Adrenal gland (tissue), 12 donors: ENCODE results near the gene RNF167. TPM values are rescaled to one million over a fixed set of nuclear protein-coding genes. Genes with fewer than 3 reads are reported as not detected.
A peak's percentile ranks its signal among the peaks of the same experiment; 100 is the strongest.

Experiments
- DNase-seq, 7 donors: peaks; one replicate each; pipeline ENCODE4 v3.0.0-alpha.2; 2019 to 2020
- H3K27ac ChIP-seq, 5 donors: fragments of 200-600 bp; sonication (generic) in 4 of 5; 1 replicate in 3 of 5; 2 replicates in 2 of 5; pipeline versions ENCODE4 v1.5.1 to v1.8.0; 2016 to 2020; ENCODE audit warnings: mild to moderate bottlenecking in 1 of 5
- H3K27me3 ChIP-seq: fragments of 200-600 bp; 2 replicates; pipeline ENCODE4 v1.8.0; 2021
- H3K36me3 ChIP-seq, 2 donors: fragments of 200-600 bp; replicated peaks in 1 of 2; 1 replicate in 1 of 2; 2 replicates in 1 of 2; pipeline versions ENCODE4 v1.5.1 to v1.8.0; 2018 to 2022
- H3K4me1 ChIP-seq, 2 donors: fragments of 200-600 bp; replicated peaks in 1 of 2; 1 replicate in 1 of 2; 2 replicates in 1 of 2; pipeline versions ENCODE4 v1.5.1 to v1.8.0; 2018 to 2021
- H3K4me3 ChIP-seq, 4 donors: fragments of 200-600 bp; sonication (generic) in 3 of 4; one replicate each; pipeline ENCODE4 v1.5.1; 2016 to 2018
- H3K9me3 ChIP-seq, 3 donors: fragments of 200-600 bp; sonication (generic) in 1 of 3; replicated peaks in 1 of 3; 1 replicate in 2 of 3; 2 replicates in 1 of 3; pipeline versions ENCODE4 v1.5.1 to v1.8.0; 2016 to 2021
- POLR2A ChIP-seq, 2 donors: fragments of 450-650 bp; IDR thresholded peaks; one replicate each; pipeline ENCODE4 v1.6.1; 2017; ENCODE audit warnings: antibody characterized with exemption in 2 of 2, mild to moderate bottlenecking in 2 of 2, moderate library complexity in 1 of 2
- WGBS, 4 donors: extraction: QIAGEN DNeasy Blood & Tissue Kit in 2 of 4; methylation state at CpG; one replicate each; pipeline versions ENCODE4 v1.1.5 to v1.1.7; 2013 to 2017; 5-methylcytosine and 5-hydroxymethylcytosine counted together
- intact Hi-C, 2 donors: fragments of 100-400 bp; cut with DNase I; formaldehyde crosslinking; loops; one replicate each; pipeline versions ENCODE4 v1.14.1 to v1.15.0; 2022 to 2023
- polyA plus RNA-seq, 3 donors: library from polyadenylated mRNA; stranded (reverse); fragments of 200-250 nt in 2 of 3; fragments of 350-450 nt in 1 of 3; fragmentation: Illumina TruSeq in 1 of 3; extraction: RNeasy Lipid Tissue Mini Kit (QIAGEN cat#74804) in 1 of 3; gene quantifications; one replicate each; pipeline ENCODE4 v1.2.3, GENCODE V29; 2013 to 2014
- total RNA-seq, 9 donors: library from RNA; depleted of rRNA in 4 of 9; stranded (reverse); fragments of >200 nt in 4 of 9; fragments of 120-200 nt in 1 of 9; fragmentation: NEBNext Ultra II Directional in 1 of 9; extraction: Animal tissue kit (Norgen Biotek cat#: 25700) in 1 of 9; gene quantifications; one replicate each; pipeline versions ENCODE4 v1.1.0 to v1.2.4, GENCODE V29; 2013 to 2023
- TF ChIP-seq, protein P1 (sequence below), 6 experiments: fragments of 450-650 bp in 4 of 6; fragments of 200-600 bp in 2 of 6; sonication (generic) in 1 of 6; IDR thresholded peaks; 1 replicate in 5 of 6; 2 replicates in 1 of 6; pipeline versions ENCODE4 v1.5.1 to v1.8.0; 2016 to 2021; ENCODE audit warnings: antibody characterized with exemption in 6 of 6, mild to moderate bottlenecking in 2 of 6, moderate library complexity in 1 of 6
- donor health status: healthy with polysubstance abuse.
- donor health status: Bipolar disorder and iron deficiency.
- donor health status: DM: yes; HTN: yes; CAD: no.
- donor health status: DM: no; HTN: no; CAD: no.
- donor health status: DM: no; HTN: no; CAD: no.
- donor health status: DM: yes; HTN: yes; CAD: no.

RNF167 gene
- total and polyA plus RNA-seq, 12 donors = 46.7 to 252 (median 105) TPM

DNA sequence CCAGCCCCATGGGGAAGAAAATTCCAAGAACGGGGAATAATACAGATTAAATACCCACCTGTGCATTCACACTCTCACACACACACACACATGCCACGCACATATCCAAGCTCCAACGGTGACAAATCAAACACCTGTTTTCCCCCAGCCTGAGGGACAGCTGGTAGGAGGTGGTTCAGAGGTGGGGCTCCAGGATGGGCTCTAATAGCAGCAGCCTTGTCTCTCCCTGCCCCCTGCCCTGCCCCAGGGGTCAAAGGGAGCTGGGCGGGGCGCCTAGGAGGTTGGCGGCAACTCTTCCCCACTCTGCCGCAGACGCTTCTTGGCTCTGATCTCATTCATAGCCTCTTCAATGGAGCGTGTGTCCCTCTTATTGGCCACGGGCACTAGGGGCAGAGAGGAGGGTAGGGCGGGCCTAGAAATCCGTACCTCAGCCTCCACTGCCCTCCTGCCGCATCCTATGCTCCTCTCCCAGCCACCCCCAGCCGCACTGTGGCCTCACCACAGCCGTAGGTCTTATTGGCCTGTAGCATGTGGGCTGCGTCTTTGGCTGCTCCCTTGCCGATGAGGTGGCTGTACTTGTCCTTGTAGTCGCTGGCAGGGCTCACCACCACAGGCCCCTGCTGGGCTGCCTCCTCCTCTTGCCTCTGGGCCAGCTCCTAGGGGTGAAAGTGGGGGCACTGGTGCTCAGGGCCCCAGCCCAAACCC lies 19.3 kb downstream of the RNF167 start:
- H3K36me3 ChIP-seq = peaks cover 0 to 20% of the 10 kb centered on the region in 2 donors
- no peaks in the 10 kb centered on the region for H3K27me3 ChIP-seq
- DNase-seq = no peak
- TF ChIP-seq POLR2A (IDR thresholded peaks at IDR 0.05) = no peak
- TF ChIP-seq, protein P1, sequence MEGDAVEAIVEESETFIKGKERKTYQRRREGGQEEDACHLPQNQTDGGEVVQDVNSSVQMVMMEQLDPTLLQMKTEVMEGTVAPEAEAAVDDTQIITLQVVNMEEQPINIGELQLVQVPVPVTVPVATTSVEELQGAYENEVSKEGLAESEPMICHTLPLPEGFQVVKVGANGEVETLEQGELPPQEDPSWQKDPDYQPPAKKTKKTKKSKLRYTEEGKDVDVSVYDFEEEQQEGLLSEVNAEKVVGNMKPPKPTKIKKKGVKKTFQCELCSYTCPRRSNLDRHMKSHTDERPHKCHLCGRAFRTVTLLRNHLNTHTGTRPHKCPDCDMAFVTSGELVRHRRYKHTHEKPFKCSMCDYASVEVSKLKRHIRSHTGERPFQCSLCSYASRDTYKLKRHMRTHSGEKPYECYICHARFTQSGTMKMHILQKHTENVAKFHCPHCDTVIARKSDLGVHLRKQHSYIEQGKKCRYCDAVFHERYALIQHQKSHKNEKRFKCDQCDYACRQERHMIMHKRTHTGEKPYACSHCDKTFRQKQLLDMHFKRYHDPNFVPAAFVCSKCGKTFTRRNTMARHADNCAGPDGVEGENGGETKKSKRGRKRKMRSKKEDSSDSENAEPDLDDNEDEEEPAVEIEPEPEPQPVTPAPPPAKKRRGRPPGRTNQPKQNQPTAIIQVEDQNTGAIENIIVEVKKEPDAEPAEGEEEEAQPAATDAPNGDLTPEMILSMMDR (IDR thresholded peaks at IDR 0.05) = no peak
- intact Hi-C loops = no loop called here
- no peak overlapping the region for H3K4me3 ChIP-seq
- no peaks in the 10 kb centered on the region for H3K4me1 ChIP-seq
- H3K27ac ChIP-seq = no peak overlapping the region
- no peaks in the 10 kb centered on the region for H3K9me3 ChIP-seq
- 85 to 92% (median 90%) methylated on average over 10 to 18 of the region's 18 CpGs for WGBS, 4 donors

DNA sequence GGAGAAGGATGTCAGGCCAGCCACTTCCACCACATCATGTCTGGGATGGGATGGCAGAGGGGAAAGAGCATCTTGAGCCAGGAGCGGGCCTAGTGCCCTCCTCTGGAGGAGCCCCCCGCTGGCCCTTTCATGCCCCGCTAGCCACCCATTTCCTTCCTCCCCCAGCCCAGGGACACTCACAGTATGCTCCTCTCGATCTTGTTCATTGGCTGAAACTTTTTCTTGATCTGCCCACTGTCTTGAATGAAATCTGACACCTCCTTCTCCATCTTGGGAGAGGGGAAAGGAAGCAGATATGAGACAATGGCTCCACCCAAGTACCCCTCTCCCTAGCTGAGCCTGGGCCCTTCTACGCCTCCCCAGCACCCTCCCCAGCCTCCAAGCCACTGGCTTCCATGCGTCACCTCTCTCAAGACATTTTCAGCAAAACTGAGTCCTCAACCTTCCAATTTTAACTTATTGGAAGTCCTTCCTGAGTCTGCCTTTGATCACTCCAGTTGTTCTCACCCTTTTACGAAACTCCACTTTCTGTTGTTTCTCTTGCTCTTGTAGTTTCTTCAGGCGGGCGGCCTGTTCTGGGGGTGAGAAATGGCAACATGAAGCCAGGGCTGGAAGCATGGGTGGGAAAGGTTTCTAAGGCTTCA lies 20.3 kb downstream of the RNF167 start:
- Histone ChIP-seq H3K4me3 (no peak overlapping the region), H3K27ac (no peak overlapping the region), H3K27me3 (no peaks in the 10 kb centered on the region), H3K9me3 (no peaks in the 10 kb centered on the region), H3K36me3 (peaks cover 0 to 20% of the 10 kb centered on the region in 2 donors), H3K4me1 (peaks cover 0 to under 1% of the 10 kb centered on the region in 2 donors)
- DNase-seq = no peak
- 87 to 96% (median 90%) methylated on average over 9 of the region's 9 CpGs for WGBS, 4 donors
- intact Hi-C loops = no loop called here
- TF ChIP-seq, protein P1 (IDR thresholded peaks at IDR 0.05) = no peak
- TF ChIP-seq POLR2A (IDR thresholded peaks at IDR 0.05) = no peak

DNA sequence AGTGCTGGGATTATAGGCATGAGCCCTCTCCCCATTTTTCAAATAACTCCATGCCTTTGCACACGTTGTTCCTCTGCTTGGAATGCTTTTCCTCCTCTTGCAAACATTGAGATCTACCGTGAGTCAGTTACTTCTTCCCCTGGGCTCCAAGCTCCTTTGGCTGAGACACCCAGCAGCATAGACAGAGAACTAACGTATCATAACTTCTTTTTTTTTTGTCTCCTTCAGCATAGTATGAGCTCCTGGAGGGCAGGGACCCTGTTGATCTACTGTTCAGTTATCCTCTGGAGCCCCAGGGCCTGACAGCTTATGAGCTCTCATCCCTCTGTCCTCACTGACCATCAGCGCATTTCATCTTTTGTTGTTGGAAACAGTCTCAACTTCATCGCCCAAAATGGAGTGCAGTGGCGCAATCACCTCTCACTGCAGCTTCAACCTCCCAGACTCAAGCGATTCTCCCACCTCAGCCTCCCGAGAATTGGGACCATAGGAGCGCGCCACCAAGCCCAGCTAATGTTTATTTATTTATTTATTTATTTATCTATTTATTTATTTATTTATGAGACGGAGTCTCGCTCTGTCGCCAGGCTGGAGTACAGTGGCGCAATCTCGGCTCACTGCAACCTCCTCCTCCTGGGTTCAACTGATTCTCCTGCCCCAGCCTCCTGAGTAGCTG lies 25.4 kb downstream of the RNF167 start:
- DNase-seq = no peak
- Histone ChIP-seq H3K36me3 (peaks cover 0 to 10% of the 10 kb centered on the region in 2 donors), H3K27ac (peak overlapping the region in 4 of 5 donors; percentile 82 to 99 (median 94)), H3K4me1 (peaks cover 19 to 35% of the 10 kb centered on the region in 2 donors), H3K4me3 (peak overlapping the region in 1 of 4 donors; percentile 82), H3K27me3 (no peaks in the 10 kb centered on the region), H3K9me3 (no peaks in the 10 kb centered on the region)
- no peak for TF ChIP-seq POLR2A (IDR thresholded peaks at IDR 0.05)
- TF ChIP-seq, protein P1 (IDR thresholded peaks at IDR 0.05) = no peak
- WGBS, 4 donors = 94 to 95% (median 95%) methylated on average over 15 of the region's 15 CpGs
- intact Hi-C loops = no loop called here

DNA sequence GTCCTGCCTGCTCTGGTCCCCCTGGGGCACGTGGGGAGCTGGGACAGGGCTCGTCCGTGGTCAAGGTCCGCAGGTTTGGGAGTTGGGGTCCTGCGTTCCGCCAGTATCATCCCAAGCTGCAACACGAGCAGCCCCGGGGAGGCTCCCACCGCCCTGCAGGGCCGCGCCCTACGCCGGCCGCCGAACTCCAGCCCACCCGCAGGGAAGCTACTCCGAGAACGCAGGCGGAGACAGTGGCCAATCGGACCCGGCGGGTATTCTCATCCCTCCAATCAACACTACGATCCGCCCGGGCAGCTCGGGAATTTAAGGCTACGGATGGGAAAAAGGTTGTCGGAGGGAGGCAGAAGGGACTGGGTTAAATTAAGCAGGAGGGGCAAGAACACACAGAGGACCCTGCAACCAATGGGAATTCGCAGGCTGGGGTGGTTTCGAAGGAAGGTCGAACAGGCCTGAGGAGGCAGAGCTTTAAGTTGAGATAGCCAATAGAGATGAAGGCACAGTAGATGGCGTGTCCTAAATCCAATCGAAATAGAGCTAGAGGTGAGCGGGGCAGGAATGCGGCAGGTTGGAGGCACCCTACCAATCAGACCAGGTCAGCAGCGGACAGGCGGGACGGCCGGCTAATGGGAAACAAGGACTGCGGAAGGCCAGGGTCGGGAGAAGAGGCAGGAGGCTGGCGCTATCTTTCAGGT lies 26.9 kb downstream of the RNF167 start:
- Histone ChIP-seq H3K9me3 (no peaks in the 10 kb centered on the region), H3K4me3 (peak overlapping the region; percentile 81 to 93 (median 86)), H3K36me3 (peaks cover 0 to 14% of the 10 kb centered on the region in 2 donors), H3K27me3 (no peaks in the 10 kb centered on the region), H3K27ac (peak overlapping the region; percentile 90 to 99 (median 97)), H3K4me1 (peaks cover 19 to 35% of the 10 kb centered on the region in 2 donors)
- DNase-seq = peak; percentile 97 to 100 (median 99)
- intact Hi-C loops = no loop called here
- 0 to 1% (median 0%) methylated on average over 20 to 42 of the region's 42 CpGs for WGBS, 4 donors
- TF ChIP-seq POLR2A (IDR thresholded peaks at IDR 0.05) = peak; percentile 36 to 50
- TF ChIP-seq, protein P1 (IDR thresholded peaks at IDR 0.05) = no peak
